Glutamatergic neuron (in vitro differentiated cells): ENCODE results near the gene LRRN1. TPM values are rescaled to one million over a fixed set of nuclear protein-coding genes. Genes with fewer than 3 reads are reported as not detected.

Experiments
- DNase-seq: peaks from one replicate; pipeline ENCODE4 v3.0.0; 2022
- H3K27ac Mint-ChIP-seq: one replicate; pipeline ENCODE4 v1.8.0; 2020; ENCODE audit warnings: mild to moderate bottlenecking, mixed read lengths, inconsistent platforms; ENCODE audit not compliant: unreplicated experiment
- H3K27me3 Mint-ChIP-seq: one replicate; pipeline ENCODE4 v1.8.0; 2020; ENCODE audit warnings: mild to moderate bottlenecking, moderate library complexity, mixed read lengths, inconsistent platforms; ENCODE audit not compliant: unreplicated experiment
- H3K36me3 Mint-ChIP-seq: one replicate; pipeline ENCODE4 v1.8.0; 2020; ENCODE audit warnings: mild to moderate bottlenecking, mixed read lengths, inconsistent platforms; ENCODE audit not compliant: unreplicated experiment
- H3K4me1 Mint-ChIP-seq: one replicate; pipeline ENCODE4 v1.8.0; 2020; ENCODE audit warnings: mild to moderate bottlenecking, low read depth, mixed read lengths, inconsistent platforms; ENCODE audit not compliant: unreplicated experiment
- H3K4me3 Mint-ChIP-seq: one replicate; pipeline ENCODE4 v1.8.0; 2020; ENCODE audit warnings: mild to moderate bottlenecking, mixed read lengths, inconsistent platforms; ENCODE audit not compliant: unreplicated experiment
- H3K9me3 Mint-ChIP-seq: one replicate; pipeline ENCODE4 v1.8.0; 2020; ENCODE audit warnings: mild to moderate bottlenecking, moderate library complexity, mixed read lengths, inconsistent platforms; ENCODE audit not compliant: unreplicated experiment
- total RNA-seq: library from RNA; stranded (reverse); fragmentation: NEBNext Ultra II Directional; extraction: Animal tissue kit (Norgen Biotek cat#: 25700); gene quantifications from one replicate; pipeline ENCODE4 v1.2.1, GENCODE V29; 2021; ENCODE audit not compliant: unreplicated experiment
- TF ChIP-seq, protein P1 (sequence below): fragments of 200-600 bp; sonication (generic); IDR thresholded peaks from one replicate; pipeline ENCODE4 v1.5.0; 2021; ENCODE audit not compliant: partially characterized antibody, unreplicated experiment

The LRRN1 gene
- total RNA-seq, 1 donor from 2014 or later = 127 TPM

DNA sequence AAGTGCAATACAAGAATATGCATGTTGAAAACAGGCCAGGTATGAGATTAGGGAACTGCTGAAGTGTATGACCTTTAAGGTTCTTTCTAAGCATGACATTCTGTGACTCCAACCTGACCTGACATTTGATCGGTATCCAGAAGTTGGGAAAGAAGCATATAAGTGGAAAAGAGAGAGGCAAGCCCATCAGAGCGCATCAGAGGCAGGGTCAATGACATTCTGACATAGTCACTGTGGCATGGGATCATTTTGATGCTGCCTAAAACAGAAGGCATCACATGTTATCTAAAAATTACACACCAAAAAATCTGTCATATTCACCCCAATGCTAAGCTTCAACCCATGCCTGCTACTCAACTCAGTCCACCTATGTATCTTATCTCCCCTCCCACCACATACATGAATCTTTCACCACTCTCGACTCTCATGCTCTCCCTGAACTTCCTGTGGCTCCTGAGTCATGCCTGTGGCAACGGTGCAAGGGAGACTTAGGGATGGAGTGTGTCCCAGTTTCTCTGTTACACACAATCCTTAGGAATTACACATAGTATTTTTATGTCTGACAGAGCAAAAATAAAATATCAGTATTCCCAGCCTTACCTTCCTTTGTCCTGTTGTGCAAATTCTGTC is 20.5 kb upstream of the LRRN1 start:
- Mint-ChIP-seq H3K4me1 (peaks cover 3% of the 10 kb centered on the region), H3K27me3 (no peaks in the 10 kb centered on the region), H3K9me3 (peaks cover 6% of the 10 kb centered on the region), H3K36me3 (peaks cover 14% of the 10 kb centered on the region), H3K27ac (no peak overlapping the region), H3K4me3 (no peak overlapping the region)
- no peak for DNase-seq
- TF ChIP-seq, protein P1, sequence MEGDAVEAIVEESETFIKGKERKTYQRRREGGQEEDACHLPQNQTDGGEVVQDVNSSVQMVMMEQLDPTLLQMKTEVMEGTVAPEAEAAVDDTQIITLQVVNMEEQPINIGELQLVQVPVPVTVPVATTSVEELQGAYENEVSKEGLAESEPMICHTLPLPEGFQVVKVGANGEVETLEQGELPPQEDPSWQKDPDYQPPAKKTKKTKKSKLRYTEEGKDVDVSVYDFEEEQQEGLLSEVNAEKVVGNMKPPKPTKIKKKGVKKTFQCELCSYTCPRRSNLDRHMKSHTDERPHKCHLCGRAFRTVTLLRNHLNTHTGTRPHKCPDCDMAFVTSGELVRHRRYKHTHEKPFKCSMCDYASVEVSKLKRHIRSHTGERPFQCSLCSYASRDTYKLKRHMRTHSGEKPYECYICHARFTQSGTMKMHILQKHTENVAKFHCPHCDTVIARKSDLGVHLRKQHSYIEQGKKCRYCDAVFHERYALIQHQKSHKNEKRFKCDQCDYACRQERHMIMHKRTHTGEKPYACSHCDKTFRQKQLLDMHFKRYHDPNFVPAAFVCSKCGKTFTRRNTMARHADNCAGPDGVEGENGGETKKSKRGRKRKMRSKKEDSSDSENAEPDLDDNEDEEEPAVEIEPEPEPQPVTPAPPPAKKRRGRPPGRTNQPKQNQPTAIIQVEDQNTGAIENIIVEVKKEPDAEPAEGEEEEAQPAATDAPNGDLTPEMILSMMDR = no peak

DNA sequence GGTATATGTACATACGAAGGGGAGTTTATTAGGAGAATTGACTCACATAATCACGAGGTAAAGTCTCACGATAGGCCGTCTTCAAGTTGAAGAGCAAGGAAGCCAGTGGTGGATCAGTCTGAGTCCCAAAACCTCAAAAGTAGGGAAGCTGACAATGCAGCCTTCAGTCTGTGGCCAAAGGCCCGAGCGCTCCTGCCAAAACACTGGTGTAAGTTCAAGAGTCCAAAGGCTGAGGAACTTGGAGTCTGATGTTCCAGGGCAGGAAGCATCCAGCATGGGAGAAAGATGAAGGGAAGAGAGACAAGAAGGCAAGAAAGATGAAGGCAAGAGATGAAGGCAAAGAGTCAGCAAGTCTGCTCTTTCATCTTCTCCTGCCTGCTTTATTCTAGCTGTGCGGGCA is 16.8 kb upstream of the LRRN1 start:
- TF ChIP-seq, protein P1 = no peak
- H3K36me3 Mint-ChIP-seq = no peaks in the 10 kb centered on the region
- H3K4me1 Mint-ChIP-seq = peaks cover 5% of the 10 kb centered on the region
- no peak for DNase-seq
- H3K27me3 Mint-ChIP-seq = no peaks in the 10 kb centered on the region
- H3K27ac Mint-ChIP-seq = no peak overlapping the region
- no peak overlapping the region for H3K4me3 Mint-ChIP-seq
- no peaks in the 10 kb centered on the region for H3K9me3 Mint-ChIP-seq

DNA sequence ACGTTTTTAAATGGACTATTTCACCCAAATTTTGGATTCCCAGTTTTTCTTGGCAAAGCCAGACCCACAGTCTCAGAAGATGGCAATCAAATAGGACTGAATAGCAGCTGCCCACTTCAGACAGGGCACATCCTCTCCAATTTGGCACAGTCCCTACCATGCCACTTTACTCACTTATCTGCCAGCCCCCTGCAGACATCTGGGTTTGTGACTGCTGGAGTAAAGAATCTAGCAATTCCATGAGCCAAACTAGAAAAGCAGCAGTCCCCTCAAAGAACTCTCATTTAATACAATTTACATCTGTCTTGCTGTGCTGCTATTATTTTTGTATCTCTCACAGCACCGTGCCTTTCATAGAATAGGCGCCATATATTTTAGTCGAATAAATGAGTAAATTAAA is 16.0 kb upstream of the LRRN1 start:
- TF ChIP-seq, protein P1 = no peak
- peaks cover 5% of the 10 kb centered on the region for H3K4me1 Mint-ChIP-seq

DNA sequence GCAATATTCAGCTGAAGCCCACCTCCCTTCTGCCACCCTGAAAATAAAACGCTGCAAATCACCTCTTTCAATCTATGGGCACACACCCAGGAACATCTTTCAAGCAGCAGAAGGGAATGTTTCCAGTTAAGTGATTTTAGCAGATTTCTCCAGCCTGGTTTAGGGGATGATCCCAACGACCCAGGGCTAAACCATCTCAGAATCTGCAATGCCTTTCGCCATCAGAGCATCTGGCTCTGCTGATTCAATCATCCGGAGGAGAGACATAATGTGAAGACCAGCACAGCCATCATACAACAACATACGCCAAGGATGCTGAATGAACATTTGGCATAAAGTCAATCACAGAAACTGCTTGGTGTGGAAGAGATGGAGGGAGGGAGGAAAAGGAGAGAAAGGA is 15.5 kb upstream of the LRRN1 start:
- Mint-ChIP-seq H3K27ac (no peak overlapping the region), H3K4me1 (peaks cover 5% of the 10 kb centered on the region), H3K4me3 (no peak overlapping the region), H3K27me3 (no peaks in the 10 kb centered on the region), H3K36me3 (no peaks in the 10 kb centered on the region), H3K9me3 (no peaks in the 10 kb centered on the region)
- TF ChIP-seq, protein P1 = no peak
- no peak for DNase-seq

More for the DNA sequence above, 16.0 kb upstream of the LRRN1 start:
- Mint-ChIP-seq H3K36me3 (no peaks in the 10 kb centered on the region), H3K9me3 (no peaks in the 10 kb centered on the region), H3K27ac (no peak overlapping the region), H3K4me3 (no peak overlapping the region), H3K27me3 (no peaks in the 10 kb centered on the region)
- no peak for DNase-seq

DNA sequence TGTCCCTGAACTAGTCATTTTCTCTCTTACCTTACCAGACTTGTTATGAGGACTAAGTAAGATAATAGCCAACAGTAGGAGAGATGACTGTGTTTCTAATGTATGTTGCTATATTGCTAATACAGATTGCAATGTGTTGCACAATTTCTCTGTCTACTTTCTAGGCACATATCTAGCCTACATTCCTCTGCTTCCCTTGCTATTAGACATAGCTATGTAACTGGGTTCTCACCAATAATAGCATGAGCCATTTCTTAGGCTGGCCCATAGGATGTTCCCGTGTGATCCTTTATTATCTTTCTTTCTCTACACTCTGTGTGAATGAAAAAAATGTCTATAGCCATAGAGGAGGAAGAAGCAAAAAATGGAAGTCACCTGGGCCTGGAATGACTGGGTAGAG is 6.8 kb upstream of the LRRN1 start:
- H3K36me3 Mint-ChIP-seq = no peaks in the 10 kb centered on the region
- no peak overlapping the region for H3K27ac Mint-ChIP-seq
- H3K4me3 Mint-ChIP-seq = no peak overlapping the region
- no peaks in the 10 kb centered on the region for H3K4me1 Mint-ChIP-seq
- TF ChIP-seq, protein P1 = no peak
- H3K27me3 Mint-ChIP-seq = no peaks in the 10 kb centered on the region
- no peaks in the 10 kb centered on the region for H3K9me3 Mint-ChIP-seq
- DNase-seq = no peak
